Keratinocyte (primary cell): Measurements from ENCODE around the gene ISOC2. TPM values are rescaled to one million over a fixed set of nuclear protein-coding genes. Genes with fewer than 3 reads are reported as not detected.
A peak's percentile ranks its signal among the peaks of the same experiment; 100 is the strongest.
"Not testable (repeated sequence)": the region's sequence is repeated elsewhere in the genome, so short reads cannot be mapped to it uniquely, and the experiment has no call there.

Experiments used
- DNase-seq: peaks from one replicate; pipeline ENCODE4 v3.0.0-alpha.2; 2011; ENCODE audit warnings: low read depth, missing footprints, low spot score
- FAIRE-seq: peaks from 2 replicates; lab custom pipeline; 2011; peaks lifted over from hg19 to GRCh38; lab: Jason Lieb, UNC
- H2AFZ ChIP-seq: 2 replicates; pipeline ENCODE4 v1.6.0; 2012; ENCODE audit warnings: low read length, control low read depth, inconsistent platforms; ENCODE audit not compliant: control insufficient read depth
- H3K27ac ChIP-seq: 2 replicates; pipeline ENCODE4 v1.5.1; 2011; ENCODE audit warnings: low read length; ENCODE audit not compliant: control insufficient read depth, insufficient read depth
- H3K27me3 ChIP-seq: 3 replicates; pipeline ENCODE4 v1.6.0; 2011; ENCODE audit warnings: low read length; ENCODE audit not compliant: control insufficient read depth, insufficient read depth; ENCODE audit errors: extremely low read depth
- H3K36me3 ChIP-seq, 2 experiments: 2 replicates in 1 of 2; 3 replicates in 1 of 2; pipeline ENCODE4 v1.5.1; 2011; ENCODE audit warnings: low read length in 2 of 2, mild to moderate bottlenecking in 1 of 2; ENCODE audit not compliant: control insufficient read depth in 2 of 2, insufficient read depth in 2 of 2; ENCODE audit errors: extremely low read depth in 1 of 2
- H3K4me1 ChIP-seq: 3 replicates; pipeline ENCODE4 v1.5.1; 2011; ENCODE audit warnings: low read length; ENCODE audit not compliant: control insufficient read depth, insufficient read depth; ENCODE audit errors: extremely low read depth
- H3K4me2 ChIP-seq: 3 replicates; pipeline ENCODE4 v1.6.0; 2011; ENCODE audit warnings: low read depth, low read length; ENCODE audit not compliant: control insufficient read depth, insufficient read depth; ENCODE audit errors: extremely low read depth
- H3K4me3 ChIP-seq, 3 experiments: fragments of 200-600 bp in 1 of 3; sonication (generic) in 1 of 3; 2 replicates in 2 of 3; 3 replicates in 1 of 3; pipeline ENCODE4 v1.5.1; 2011 to 2016; ENCODE audit warnings: low read length in 3 of 3, mild to moderate bottlenecking in 3 of 3, control low read depth in 2 of 3, inconsistent platforms in 1 of 3, low read depth in 1 of 3, mixed read lengths in 1 of 3, mixed run types in 1 of 3, moderate library complexity in 1 of 3; ENCODE audit not compliant: control insufficient read depth in 2 of 3, insufficient read depth in 2 of 3; ENCODE audit errors: extremely low read depth in 1 of 3
- H3K79me2 ChIP-seq: 2 replicates; pipeline ENCODE4 v1.6.0; 2012; ENCODE audit warnings: low read length; ENCODE audit not compliant: control insufficient read depth, insufficient read depth
- H3K9ac ChIP-seq: 3 replicates; pipeline ENCODE4 v1.6.0; 2011; ENCODE audit warnings: low read length; ENCODE audit not compliant: control insufficient read depth, insufficient read depth; ENCODE audit errors: extremely low read depth
- H3K9me1 ChIP-seq: 3 replicates; pipeline ENCODE4 v1.6.0; 2011; ENCODE audit warnings: low read length; ENCODE audit not compliant: control insufficient read depth, insufficient read depth; ENCODE audit errors: extremely low read depth
- H3K9me3 ChIP-seq: 2 replicates; pipeline ENCODE4 v1.5.1; 2012; ENCODE audit warnings: low read depth, low read length; ENCODE audit not compliant: control insufficient read depth
- H4K20me1 ChIP-seq: 3 replicates; pipeline ENCODE4 v1.6.0; 2011; ENCODE audit warnings: low read length; ENCODE audit not compliant: control insufficient read depth, insufficient read depth; ENCODE audit errors: extremely low read depth
- EZH2 ChIP-seq: IDR thresholded peaks from one replicate; pipeline ENCODE4 v1.6.1; 2012; ENCODE audit warnings: inconsistent platforms, mild to moderate bottlenecking, low read length, moderate library complexity
- dilution Hi-C: fragments of 300-500 bp; cut with MboI; formaldehyde crosslinking; loops from one replicate; pipeline ENCODE4 v1.7.0; 2020; ENCODE audit warnings: low sequenced_read_pairs; ENCODE audit not compliant: extremely low pct_ligation_motif_present
- polyA plus RNA-seq, 5 experiments: library from polyadenylated mRNA; depleted of rRNA in 3 of 5; stranded (reverse) in 3 of 5; stranded (forward) in 1 of 5; unstranded in 1 of 5; fragments of >200 nt; gene quantifications; 1 replicate in 1 of 5; 2 replicates in 3 of 5; 3 replicates in 1 of 5; pipeline versions ENCODE4 v1.2.1 to v1.2.3, GENCODE V29; 2011 to 2012; ENCODE audit warnings: missing spikeins in 2 of 5, low read depth in 1 of 5, low replicate concordance in 1 of 5
- TF ChIP-seq, protein P1 (sequence below), 3 experiments: IDR thresholded peaks in 1 of 3; conservative IDR thresholded peaks in 1 of 3; optimal IDR thresholded peaks in 1 of 3; 2 replicates in 2 of 3; 3 replicates in 1 of 3; pipeline versions ENCODE3 to v1.5.1; 2011; ENCODE audit warnings: low read length in 3 of 3, mild to moderate bottlenecking in 3 of 3, moderate library complexity in 2 of 3, control low read depth in 1 of 3, inconsistent platforms in 1 of 3; ENCODE audit not compliant: insufficient read depth in 2 of 3; ENCODE audit errors: extremely low read depth in 1 of 3

Gene ISOC2
- polyA plus RNA-seq, 1 donor (not counting 4 experiments of a cell fraction or from before 2014, with no cell fraction given) = 24.5 TPM

DNA sequence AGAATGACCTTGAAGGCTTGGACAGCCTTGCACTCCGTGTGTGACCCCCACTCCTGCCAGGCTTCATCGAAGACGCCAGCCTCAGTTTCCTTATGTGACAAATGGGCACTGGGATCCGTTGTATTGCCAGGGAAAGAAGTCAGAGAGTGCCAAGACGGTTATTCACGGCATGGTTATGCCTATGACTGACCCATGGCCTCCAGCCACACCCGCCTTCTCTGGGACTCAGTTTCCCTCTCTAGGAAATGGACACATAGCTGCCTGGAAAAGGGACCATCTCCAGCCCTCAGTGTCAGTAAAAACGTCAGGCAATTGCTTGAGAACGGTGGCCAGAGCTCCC, 52.9 kb downstream of the ISOC2 start:
- no peaks in the 10 kb centered on the region for H3K27me3 ChIP-seq
- TF ChIP-seq, protein P1, sequence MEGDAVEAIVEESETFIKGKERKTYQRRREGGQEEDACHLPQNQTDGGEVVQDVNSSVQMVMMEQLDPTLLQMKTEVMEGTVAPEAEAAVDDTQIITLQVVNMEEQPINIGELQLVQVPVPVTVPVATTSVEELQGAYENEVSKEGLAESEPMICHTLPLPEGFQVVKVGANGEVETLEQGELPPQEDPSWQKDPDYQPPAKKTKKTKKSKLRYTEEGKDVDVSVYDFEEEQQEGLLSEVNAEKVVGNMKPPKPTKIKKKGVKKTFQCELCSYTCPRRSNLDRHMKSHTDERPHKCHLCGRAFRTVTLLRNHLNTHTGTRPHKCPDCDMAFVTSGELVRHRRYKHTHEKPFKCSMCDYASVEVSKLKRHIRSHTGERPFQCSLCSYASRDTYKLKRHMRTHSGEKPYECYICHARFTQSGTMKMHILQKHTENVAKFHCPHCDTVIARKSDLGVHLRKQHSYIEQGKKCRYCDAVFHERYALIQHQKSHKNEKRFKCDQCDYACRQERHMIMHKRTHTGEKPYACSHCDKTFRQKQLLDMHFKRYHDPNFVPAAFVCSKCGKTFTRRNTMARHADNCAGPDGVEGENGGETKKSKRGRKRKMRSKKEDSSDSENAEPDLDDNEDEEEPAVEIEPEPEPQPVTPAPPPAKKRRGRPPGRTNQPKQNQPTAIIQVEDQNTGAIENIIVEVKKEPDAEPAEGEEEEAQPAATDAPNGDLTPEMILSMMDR (optimal IDR thresholded peaks at IDR 0.05 in 1 of 3, IDR thresholded peaks at IDR 0.05 in 1 of 3, conservative IDR thresholded peaks at IDR 0.05 in 1 of 3; ENCODE audit: extremely low read depth in 1 of 3, insufficient read depth in 2 of 3, low read length in 3 of 3) = no peak
- no peak for TF ChIP-seq EZH2
- H3K36me3 ChIP-seq = peaks cover 8 to 21% of the 10 kb centered on the region in 2 experiments
- no peak for DNase-seq
- peak overlapping the region; percentile 97 for H2AFZ ChIP-seq
- peak overlapping the region; percentile 69 for H3K9ac ChIP-seq
- dilution Hi-C loops = no loop called here
- peaks cover 12% of the 10 kb centered on the region for H4K20me1 ChIP-seq
- peak overlapping the region; percentile 90 for H3K4me2 ChIP-seq
- H3K79me2 ChIP-seq = peaks cover 32% of the 10 kb centered on the region
- FAIRE-seq = no peak
- H3K27ac ChIP-seq = peak overlapping the region; percentile 83
- no peaks in the 10 kb centered on the region for H3K9me3 ChIP-seq
- no peaks in the 10 kb centered on the region for H3K9me1 ChIP-seq
- H3K4me1 ChIP-seq = peaks cover 20% of the 10 kb centered on the region
- peak overlapping the region; percentile 68 to 87 (median 76) for H3K4me3 ChIP-seq

- Histone ChIP-seq H3K9ac (peak overlapping the region; percentile 90), H4K20me1 (peaks cover 12% of the 10 kb centered on the region), H2AFZ (peak overlapping the region; percentile 97), H3K4me3 (peak overlapping the region; percentile 76 to 87 (median 85)), H3K36me3 (peaks cover 11 to 26% of the 10 kb centered on the region in 2 experiments), H3K9me3 (no peaks in the 10 kb centered on the region), H3K27ac (peak overlapping the region; percentile 93), H3K9me1 (no peaks in the 10 kb centered on the region), H3K27me3 (no peaks in the 10 kb centered on the region), H3K4me2 (peak overlapping the region; percentile 90), H3K4me1 (peaks cover 20% of the 10 kb centered on the region), H3K79me2 (peaks cover 37% of the 10 kb centered on the region)
- peak; percentile 80 for DNase-seq
- dilution Hi-C loops = no loop called here
- TF ChIP-seq, protein P1 (optimal IDR thresholded peaks at IDR 0.05 in 1 of 3, IDR thresholded peaks at IDR 0.05 in 1 of 3, conservative IDR thresholded peaks at IDR 0.05 in 1 of 3; ENCODE audit: extremely low read depth in 1 of 3, insufficient read depth in 2 of 3, low read length in 3 of 3) = no peak
- no peak for TF ChIP-seq EZH2
- FAIRE-seq = no peak
These were observed 53.5 kb downstream of the ISOC2 start for GRCh38 chr19:55407800-55408532.

DNA sequence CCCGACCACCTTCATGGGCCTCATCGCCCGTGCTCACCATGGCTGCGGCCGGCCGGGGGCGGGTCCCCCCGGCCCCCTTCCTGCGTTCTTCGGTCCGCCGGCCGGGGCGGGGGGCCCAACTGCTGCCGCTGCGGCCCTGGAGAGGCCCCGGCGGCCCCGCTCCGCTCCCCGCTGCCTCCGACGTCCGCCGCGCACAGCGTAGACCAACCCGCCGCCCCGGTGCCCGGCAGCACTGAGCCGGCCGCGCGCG, 54.0 kb downstream of the ISOC2 start, which contains the start of gene UBE2S:
TSS of gene UBE2S (minus strand) at position 239 of the 250 bp plus-strand sequence. CDS start at position 40, 199 bp downstream.
- H3K4me3 ChIP-seq = peak within 1 kb of the TSS; percentile 76 to 87 (median 85)
- peaks cover 16 to 31% of the 10 kb centered on the region in 2 experiments for H3K36me3 ChIP-seq
- dilution Hi-C loops, H3K9me1 ChIP-seq, FAIRE-seq, H3K9me3 ChIP-seq, DNase-seq, H3K27me3 ChIP-seq: not testable (repeated sequence)
- peaks cover 20% of the 10 kb centered on the region for H3K4me1 ChIP-seq
- H3K4me2 ChIP-seq = peak within 1 kb of the TSS; percentile 94
- H3K79me2 ChIP-seq = peaks cover 41% of the 10 kb centered on the region
- peak within 1 kb of the TSS; percentile 93 for H3K27ac ChIP-seq
- H3K9ac ChIP-seq = peak within 1 kb of the TSS; percentile 90
- peak within 1 kb of the TSS; percentile 97 for H2AFZ ChIP-seq
- H4K20me1 ChIP-seq = peaks cover 12% of the 10 kb centered on the region
